ENCODE results near the gene C10orf71. TPM values are rescaled to one million over a fixed set of nuclear protein-coding genes. Genes with fewer than 3 reads are reported as not detected.

C10orf71 gene
- polyA plus RNA-seq, 1 of the 3 experiments (the other 2 are of a cell fraction): not detected

DNA sequence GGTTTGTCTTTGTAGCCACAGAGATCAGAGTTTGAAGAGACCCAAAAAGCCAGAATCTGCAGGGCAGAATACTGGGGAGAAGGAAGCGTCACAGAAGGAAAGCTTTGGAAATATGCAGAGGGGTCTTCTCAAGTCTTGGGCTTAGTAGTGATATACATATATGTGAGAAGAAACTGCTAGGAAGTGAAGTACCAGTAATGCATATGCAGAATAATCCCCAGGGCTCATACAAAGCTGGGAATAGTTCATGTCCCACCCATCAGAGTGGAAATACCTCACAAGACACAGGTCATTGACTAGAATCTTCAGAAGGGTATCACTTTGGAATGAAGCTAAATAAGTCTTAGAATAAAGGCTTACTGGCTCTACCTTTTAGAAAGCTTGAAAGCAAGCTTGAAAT lies 39.6 kb downstream of the C10orf71 start:
- Histone ChIP-seq H3K79me2 (ENCODE audit: insufficient read depth) (no peaks in the 10 kb centered on the region), H3F3A (replicated peaks; ENCODE audit: insufficient read depth) (no peaks in the 10 kb centered on the region), H3K9me3 (no peaks in the 10 kb centered on the region), H3K27me3 (ENCODE audit: insufficient read depth) (no peaks in the 10 kb centered on the region), H2AFZ (ENCODE audit: low read depth) (no peak overlapping the region), H4K20me1 (ENCODE audit: insufficient read depth) (no peaks in the 10 kb centered on the region), H3K4me3 (ENCODE audit: low read depth in 2 of 2, low read length in 1 of 2) (no peak overlapping the region), H3K36me3 (replicated peaks in 1 of 2; ENCODE audit: control insufficient read depth in 1 of 2, insufficient read depth in 2 of 2, low read length in 1 of 2) (no peaks in the 10 kb centered on the region), H3K9me2 (no peaks in the 10 kb centered on the region), H3K9ac (no peak overlapping the region), H3K4me1 (ENCODE audit: control insufficient read depth in 1 of 2, insufficient read depth in 2 of 2, low read depth in 1 of 2, low read length in 1 of 2) (no peaks in the 10 kb centered on the region), H3K4me2 (no peak overlapping the region), H3K27ac (ENCODE audit: low read depth in 2 of 2, low read length in 1 of 2) (no peak overlapping the region)
- no peak for DNase-seq
- POLR2A ChIA-PET: no interaction called here
- CTCF ChIA-PET: interaction anchor here (1.4 kb wide), 1 partner anchor 14 kb away, joined by 4 read pairs; no protein-coding TSS in a partner anchor
- WGBS (ENCODE audit: low lambda C conversion rate): 31% methylated on average over 1 of the region's 1 CpG
- TF ChIP-seq TAF1 (IDR thresholded peaks at IDR 0.05; ENCODE audit: borderline replicate concordance, low read depth, low read length): no peak
- TF ChIP-seq SMC3 (IDR thresholded peaks at IDR 0.05; ENCODE audit: low read depth, low read length): no peak
- no peak for TF ChIP-seq NRF1 (IDR thresholded peaks at IDR 0.05; ENCODE audit: low read depth, low read length)
- TF ChIP-seq, protein P1, sequence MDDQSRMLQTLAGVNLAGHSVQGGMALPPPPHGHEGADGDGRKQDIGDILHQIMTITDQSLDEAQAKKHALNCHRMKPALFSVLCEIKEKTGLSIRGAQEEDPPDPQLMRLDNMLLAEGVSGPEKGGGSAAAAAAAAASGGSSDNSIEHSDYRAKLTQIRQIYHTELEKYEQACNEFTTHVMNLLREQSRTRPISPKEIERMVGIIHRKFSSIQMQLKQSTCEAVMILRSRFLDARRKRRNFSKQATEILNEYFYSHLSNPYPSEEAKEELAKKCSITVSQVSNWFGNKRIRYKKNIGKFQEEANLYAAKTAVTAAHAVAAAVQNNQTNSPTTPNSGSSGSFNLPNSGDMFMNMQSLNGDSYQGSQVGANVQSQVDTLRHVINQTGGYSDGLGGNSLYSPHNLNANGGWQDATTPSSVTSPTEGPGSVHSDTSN (IDR thresholded peaks at IDR 0.05): no peak
- TF ChIP-seq, protein P2, sequence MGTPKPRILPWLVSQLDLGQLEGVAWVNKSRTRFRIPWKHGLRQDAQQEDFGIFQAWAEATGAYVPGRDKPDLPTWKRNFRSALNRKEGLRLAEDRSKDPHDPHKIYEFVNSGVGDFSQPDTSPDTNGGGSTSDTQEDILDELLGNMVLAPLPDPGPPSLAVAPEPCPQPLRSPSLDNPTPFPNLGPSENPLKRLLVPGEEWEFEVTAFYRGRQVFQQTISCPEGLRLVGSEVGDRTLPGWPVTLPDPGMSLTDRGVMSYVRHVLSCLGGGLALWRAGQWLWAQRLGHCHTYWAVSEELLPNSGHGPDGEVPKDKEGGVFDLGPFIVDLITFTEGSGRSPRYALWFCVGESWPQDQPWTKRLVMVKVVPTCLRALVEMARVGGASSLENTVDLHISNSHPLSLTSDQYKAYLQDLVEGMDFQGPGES (IDR thresholded peaks at IDR 0.05; ENCODE audit: low read depth, low read length): no peak
- TF ChIP-seq, protein P3, sequence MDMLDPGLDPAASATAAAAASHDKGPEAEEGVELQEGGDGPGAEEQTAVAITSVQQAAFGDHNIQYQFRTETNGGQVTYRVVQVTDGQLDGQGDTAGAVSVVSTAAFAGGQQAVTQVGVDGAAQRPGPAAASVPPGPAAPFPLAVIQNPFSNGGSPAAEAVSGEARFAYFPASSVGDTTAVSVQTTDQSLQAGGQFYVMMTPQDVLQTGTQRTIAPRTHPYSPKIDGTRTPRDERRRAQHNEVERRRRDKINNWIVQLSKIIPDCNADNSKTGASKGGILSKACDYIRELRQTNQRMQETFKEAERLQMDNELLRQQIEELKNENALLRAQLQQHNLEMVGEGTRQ (IDR thresholded peaks at IDR 0.05; ENCODE audit: borderline replicate concordance, low read depth, low read length): no peak
- no peak for TF ChIP-seq NFIC (IDR thresholded peaks at IDR 0.05; ENCODE audit: borderline replicate concordance)
- no peak for TF ChIP-seq GABPA (IDR thresholded peaks at IDR 0.05; ENCODE audit: low read depth)
- no peak for TF ChIP-seq TEAD4 (IDR thresholded peaks at IDR 0.05; ENCODE audit: borderline replicate concordance, insufficient read depth)
- no peak for TF ChIP-seq POLR2AphosphoS5 (IDR thresholded peaks at IDR 0.05; ENCODE audit: low read depth, low read length)
- no peak for TF ChIP-seq YY1 (IDR thresholded peaks at IDR 0.05; ENCODE audit: low read depth)
- TF ChIP-seq JUND (IDR thresholded peaks at IDR 0.05): no peak
- TF ChIP-seq, protein P4, sequence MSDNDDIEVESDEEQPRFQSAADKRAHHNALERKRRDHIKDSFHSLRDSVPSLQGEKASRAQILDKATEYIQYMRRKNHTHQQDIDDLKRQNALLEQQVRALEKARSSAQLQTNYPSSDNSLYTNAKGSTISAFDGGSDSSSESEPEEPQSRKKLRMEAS (IDR thresholded peaks at IDR 0.05; ENCODE audit: low read depth): no peak
- TF ChIP-seq EZH2phosphoT487 (IDR thresholded peaks at IDR 0.05; ENCODE audit: borderline replicate concordance, low read depth): no peak
- TF ChIP-seq FOXJ3 (CRISPR knock-in tag; IDR thresholded peaks at IDR 0.05): no peak
- TF ChIP-seq RCOR1 (IDR thresholded peaks at IDR 0.05; ENCODE audit: low read length): no peak
- TF ChIP-seq, protein P5, sequence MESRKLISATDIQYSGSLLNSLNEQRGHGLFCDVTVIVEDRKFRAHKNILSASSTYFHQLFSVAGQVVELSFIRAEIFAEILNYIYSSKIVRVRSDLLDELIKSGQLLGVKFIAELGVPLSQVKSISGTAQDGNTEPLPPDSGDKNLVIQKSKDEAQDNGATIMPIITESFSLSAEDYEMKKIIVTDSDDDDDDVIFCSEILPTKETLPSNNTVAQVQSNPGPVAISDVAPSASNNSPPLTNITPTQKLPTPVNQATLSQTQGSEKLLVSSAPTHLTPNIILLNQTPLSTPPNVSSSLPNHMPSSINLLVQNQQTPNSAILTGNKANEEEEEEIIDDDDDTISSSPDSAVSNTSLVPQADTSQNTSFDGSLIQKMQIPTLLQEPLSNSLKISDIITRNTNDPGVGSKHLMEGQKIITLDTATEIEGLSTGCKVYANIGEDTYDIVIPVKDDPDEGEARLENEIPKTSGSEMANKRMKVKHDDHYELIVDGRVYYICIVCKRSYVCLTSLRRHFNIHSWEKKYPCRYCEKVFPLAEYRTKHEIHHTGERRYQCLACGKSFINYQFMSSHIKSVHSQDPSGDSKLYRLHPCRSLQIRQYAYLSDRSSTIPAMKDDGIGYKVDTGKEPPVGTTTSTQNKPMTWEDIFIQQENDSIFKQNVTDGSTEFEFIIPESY (IDR thresholded peaks at IDR 0.05; ENCODE audit: borderline replicate concordance, low read depth): no peak

All from SK-N-SH (cell line).